ENCODE data around the gene MRPL14. TPM values are rescaled to one million over a fixed set of nuclear protein-coding genes. Genes with fewer than 3 reads are reported as not detected.
"Not testable (repeated sequence)": the region's sequence is repeated elsewhere in the genome, so short reads cannot be mapped to it uniquely, and the experiment has no call there.

MRPL14 gene
- total RNA-seq, 4 donors from 2014 or later: 8.8 to 36.6 (median 18.9) TPM

GRCh38 chr6:44093750-44094402 is 33.4 kb downstream of the MRPL14 start:
- WGBS, 2 donors: 91 to 94% methylated on average over 6 of the region's 6 CpGs
- Histone ChIP-seq H3K4me1 (no peaks in the 10 kb centered on the region), H3K4me3 (no peak overlapping the region), H3K9me3 (no peaks in the 10 kb centered on the region), H3K36me3 (peaks cover 0 to 18% (median 0%) of the 10 kb centered on the region in 3 donors), H3K27ac (no peak overlapping the region), H3K27me3 (no peaks in the 10 kb centered on the region)
- no peak for DNase-seq (ENCODE audit: low spot score in 2 of 2)
- TF ChIP-seq CTCF (IDR thresholded peaks at IDR 0.05) (no peak), EP300 (IDR thresholded peaks at IDR 0.05) (no peak), POLR2A (IDR thresholded peaks at IDR 0.05) (no peak)

- TF ChIP-seq EP300 (IDR thresholded peaks at IDR 0.05): no peak
- TF ChIP-seq POLR2A (IDR thresholded peaks at IDR 0.05): no peak
- no peak for TF ChIP-seq CTCF (IDR thresholded peaks at IDR 0.05)
These were observed 34.2 kb downstream of the MRPL14 start for GRCh38 chr6:44093066-44093465.

GRCh38 chr6:44091981-44092884 is 35.0 kb downstream of the MRPL14 start:
- H3K36me3 ChIP-seq: peaks cover 0 to 19% (median 0%) of the 10 kb centered on the region in 3 donors
- 84 to 89% methylated on average over 7 of the region's 7 CpGs for WGBS, 2 donors

More at GRCh38 chr6:44093066-44093465, 34.2 kb downstream of the MRPL14 start:
- Histone ChIP-seq H3K4me1 (no peaks in the 10 kb centered on the region), H3K27me3 (no peaks in the 10 kb centered on the region), H3K36me3 (peaks cover 0 to 19% (median 0%) of the 10 kb centered on the region in 3 donors), H3K27ac (no peak overlapping the region), H3K4me3 (no peak overlapping the region), H3K9me3 (no peaks in the 10 kb centered on the region)
- DNase-seq (ENCODE audit: low spot score in 2 of 2): no peak
- 87 to 88% methylated on average over 4 to 5 of the region's 5 CpGs for WGBS, 2 donors

GRCh38 chr6:44091356-44091755 is 35.9 kb downstream of the MRPL14 start:
- not testable (repeated sequence) for H3K9me3 ChIP-seq; H3K27ac ChIP-seq; H3K27me3 ChIP-seq; DNase-seq (ENCODE audit: low spot score in 2 of 2); H3K4me3 ChIP-seq; H3K4me1 ChIP-seq
- WGBS, 2 donors: 91 to 99% methylated on average over 3 of the region's 3 CpGs
- peaks cover 0 to 19% (median 0%) of the 10 kb centered on the region in 3 donors for H3K36me3 ChIP-seq

More at GRCh38 chr6:44091981-44092884, 35.0 kb downstream of the MRPL14 start:
- TF ChIP-seq POLR2A (IDR thresholded peaks at IDR 0.05) (no peak), CTCF (IDR thresholded peaks at IDR 0.05) (no peak), EP300 (IDR thresholded peaks at IDR 0.05) (no peak)
- peaks cover 0 to 3% (median 0%) of the 10 kb centered on the region in 4 donors for H3K4me1 ChIP-seq
- no peaks in the 10 kb centered on the region for H3K27me3 ChIP-seq
- DNase-seq (ENCODE audit: low spot score in 2 of 2): no peak
- no peak overlapping the region for H3K27ac ChIP-seq
- H3K4me3 ChIP-seq: no peak overlapping the region
- no peaks in the 10 kb centered on the region for H3K9me3 ChIP-seq

GRCh38 chr6:44090465-44090864 is 36.8 kb downstream of the MRPL14 start:
- WGBS, 2 donors: 77 to 78% methylated on average over 5 of the region's 5 CpGs
- DNase-seq (ENCODE audit: low spot score in 2 of 2): no peak
- TF ChIP-seq EP300 (IDR thresholded peaks at IDR 0.05) (no peak), CTCF (IDR thresholded peaks at IDR 0.05) (no peak), POLR2A (IDR thresholded peaks at IDR 0.05) (no peak)
- no peaks in the 10 kb centered on the region for H3K9me3 ChIP-seq
- no peak overlapping the region for H3K4me3 ChIP-seq
- H3K36me3 ChIP-seq: peaks cover 0 to 19% (median 0%) of the 10 kb centered on the region in 3 donors
- H3K27me3 ChIP-seq: no peaks in the 10 kb centered on the region
- no peak overlapping the region for H3K27ac ChIP-seq
- peaks cover 0 to 7% (median 0%) of the 10 kb centered on the region in 4 donors for H3K4me1 ChIP-seq

Data from tibial nerve (tissue), 4 donors.